ENCODE results near the gene XPO4. TPM values are rescaled to one million over a fixed set of nuclear protein-coding genes. Genes with fewer than 3 reads are reported as not detected.

XPO4 gene
- total and polyA plus RNA-seq, 10 of the 15 experiments (the other 5 are each of a cell fraction or from before 2014, with no cell fraction given) = 3.6 to 24.9 (median 18.4) TPM

- TF ChIP-seq, protein P1, sequence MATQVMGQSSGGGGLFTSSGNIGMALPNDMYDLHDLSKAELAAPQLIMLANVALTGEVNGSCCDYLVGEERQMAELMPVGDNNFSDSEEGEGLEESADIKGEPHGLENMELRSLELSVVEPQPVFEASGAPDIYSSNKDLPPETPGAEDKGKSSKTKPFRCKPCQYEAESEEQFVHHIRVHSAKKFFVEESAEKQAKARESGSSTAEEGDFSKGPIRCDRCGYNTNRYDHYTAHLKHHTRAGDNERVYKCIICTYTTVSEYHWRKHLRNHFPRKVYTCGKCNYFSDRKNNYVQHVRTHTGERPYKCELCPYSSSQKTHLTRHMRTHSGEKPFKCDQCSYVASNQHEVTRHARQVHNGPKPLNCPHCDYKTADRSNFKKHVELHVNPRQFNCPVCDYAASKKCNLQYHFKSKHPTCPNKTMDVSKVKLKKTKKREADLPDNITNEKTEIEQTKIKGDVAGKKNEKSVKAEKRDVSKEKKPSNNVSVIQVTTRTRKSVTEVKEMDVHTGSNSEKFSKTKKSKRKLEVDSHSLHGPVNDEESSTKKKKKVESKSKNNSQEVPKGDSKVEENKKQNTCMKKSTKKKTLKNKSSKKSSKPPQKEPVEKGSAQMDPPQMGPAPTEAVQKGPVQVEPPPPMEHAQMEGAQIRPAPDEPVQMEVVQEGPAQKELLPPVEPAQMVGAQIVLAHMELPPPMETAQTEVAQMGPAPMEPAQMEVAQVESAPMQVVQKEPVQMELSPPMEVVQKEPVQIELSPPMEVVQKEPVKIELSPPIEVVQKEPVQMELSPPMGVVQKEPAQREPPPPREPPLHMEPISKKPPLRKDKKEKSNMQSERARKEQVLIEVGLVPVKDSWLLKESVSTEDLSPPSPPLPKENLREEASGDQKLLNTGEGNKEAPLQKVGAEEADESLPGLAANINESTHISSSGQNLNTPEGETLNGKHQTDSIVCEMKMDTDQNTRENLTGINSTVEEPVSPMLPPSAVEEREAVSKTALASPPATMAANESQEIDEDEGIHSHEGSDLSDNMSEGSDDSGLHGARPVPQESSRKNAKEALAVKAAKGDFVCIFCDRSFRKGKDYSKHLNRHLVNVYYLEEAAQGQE (IDR thresholded peaks at IDR 0.05; ENCODE audit: low read depth, low read length) = no peak
- TF ChIP-seq ZBTB4 (CRISPR knock-in tag; IDR thresholded peaks at IDR 0.05) (no peak), ATF2 (IDR thresholded peaks at IDR 0.05; ENCODE audit: low read length) (no peak), YBX1 (IDR thresholded peaks at IDR 0.05) (no peak), HDAC2 (IDR thresholded peaks at IDR 0.05) (0 out of 2 replicates have a peak, but pooled peaks have one; percentile 61), ATF7 (IDR thresholded peaks at IDR 0.05; ENCODE audit: low read depth) (no peak), MYB (IDR thresholded peaks at IDR 0.05; ENCODE audit: borderline replicate concordance, low read depth, low read length) (no peak), EP300 (IDR thresholded peaks at IDR 0.05; ENCODE audit: borderline replicate concordance in 1 of 2, control insufficient read depth in 1 of 2, low read depth in 2 of 2, low read length in 2 of 2) (no peak), USF1 (IDR thresholded peaks at IDR 0.05; ENCODE audit: borderline replicate concordance, extremely low read length, insufficient read depth, low read depth, low read length) (no peak), SREBF2 (IDR thresholded peaks at IDR 0.05; ENCODE audit: low read length) (no peak), ETV6 (conservative IDR thresholded peaks at IDR 0.05 in 1 of 2, IDR thresholded peaks at IDR 0.05 in 1 of 2; ENCODE audit: borderline replicate concordance in 1 of 2, low read depth in 1 of 2) (no peak), BMI1 (IDR thresholded peaks at IDR 0.05; ENCODE audit: borderline replicate concordance) (no peak), IKZF1 (conservative IDR thresholded peaks at IDR 0.05) (peak; percentile 85), GABPA (IDR thresholded peaks at IDR 0.05; ENCODE audit: low read depth) (no peak)
- TF ChIP-seq, protein P2, sequence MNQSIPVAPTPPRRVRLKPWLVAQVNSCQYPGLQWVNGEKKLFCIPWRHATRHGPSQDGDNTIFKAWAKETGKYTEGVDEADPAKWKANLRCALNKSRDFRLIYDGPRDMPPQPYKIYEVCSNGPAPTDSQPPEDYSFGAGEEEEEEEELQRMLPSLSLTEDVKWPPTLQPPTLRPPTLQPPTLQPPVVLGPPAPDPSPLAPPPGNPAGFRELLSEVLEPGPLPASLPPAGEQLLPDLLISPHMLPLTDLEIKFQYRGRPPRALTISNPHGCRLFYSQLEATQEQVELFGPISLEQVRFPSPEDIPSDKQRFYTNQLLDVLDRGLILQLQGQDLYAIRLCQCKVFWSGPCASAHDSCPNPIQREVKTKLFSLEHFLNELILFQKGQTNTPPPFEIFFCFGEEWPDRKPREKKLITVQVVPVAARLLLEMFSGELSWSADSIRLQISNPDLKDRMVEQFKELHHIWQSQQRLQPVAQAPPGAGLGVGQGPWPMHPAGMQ (IDR thresholded peaks at IDR 0.05; ENCODE audit: borderline replicate concordance) = no peak
- TF ChIP-seq, protein P3, sequence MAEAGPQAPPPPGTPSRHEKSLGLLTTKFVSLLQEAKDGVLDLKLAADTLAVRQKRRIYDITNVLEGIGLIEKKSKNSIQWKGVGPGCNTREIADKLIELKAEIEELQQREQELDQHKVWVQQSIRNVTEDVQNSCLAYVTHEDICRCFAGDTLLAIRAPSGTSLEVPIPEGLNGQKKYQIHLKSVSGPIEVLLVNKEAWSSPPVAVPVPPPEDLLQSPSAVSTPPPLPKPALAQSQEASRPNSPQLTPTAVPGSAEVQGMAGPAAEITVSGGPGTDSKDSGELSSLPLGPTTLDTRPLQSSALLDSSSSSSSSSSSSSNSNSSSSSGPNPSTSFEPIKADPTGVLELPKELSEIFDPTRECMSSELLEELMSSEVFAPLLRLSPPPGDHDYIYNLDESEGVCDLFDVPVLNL (IDR thresholded peaks at IDR 0.05; ENCODE audit: low read depth, low read length) = 0 out of 2 replicates have a peak, but pooled peaks have one; percentile 53
These were observed at the start of gene XPO4 (continued) for GRCh38 chr13:20902438-20903163.

Data from GM12878 (cell line).